IMR-90 (cell line): ENCODE data around the gene NEAT1. TPM values are rescaled to one million over a fixed set of nuclear protein-coding genes. Genes with fewer than 3 reads are reported as not detected.

Experiments used
- ATAC-seq: fragments of 200-7000 bp; cut with Tn5 transposase; 2 replicates; pipeline ENCODE4 v1.9.1; 2020; ENCODE audit warnings: low read depth, mild to moderate bottlenecking, moderate library complexity
- BruUV-seq: library from RNA; stranded (reverse); fragments of 400-500 nt; replicated peaks from 2 replicates; lab custom pipeline; 2021; lab: Mats Ljungman, UMichigan
- CTCF ChIA-PET: fragments of 300-600 bp; formaldehyde crosslinking; extraction: SDS; loops from one replicate; lab custom pipeline; 2021; ENCODE audit warnings: antibody characterized with exemption; lab: Yijun Ruan, JAX
- POLR2A ChIA-PET: fragments of 300-600 bp; sonication (Branson Sonifier 250); formaldehyde crosslinking; loops from one replicate; lab custom pipeline; 2022; ENCODE audit warnings: antibody characterized with exemption; ENCODE audit not compliant: unreplicated experiment; lab: Charles Lee
- DNase-seq: peaks from one replicate; pipeline ENCODE4 v3.0.0; 2013
- H2AFZ ChIP-seq: replicated peaks from 2 replicates; pipeline ENCODE3; 2013; ENCODE audit warnings: low read length, mild to moderate bottlenecking; ENCODE audit not compliant: poor library complexity
- H2AK5ac ChIP-seq: 2 replicates; pipeline ENCODE4 v1.6.1; 2013; ENCODE audit warnings: low read depth, low read length, inconsistent platforms
- H2AK9ac ChIP-seq: replicated peaks from 2 replicates; pipeline ENCODE3; 2013; ENCODE audit warnings: mild to moderate bottlenecking, low read depth, low read length, moderate library complexity; ENCODE audit not compliant: poor library complexity
- H2BK120ac ChIP-seq: 2 replicates; pipeline ENCODE4 v1.6.1; 2013; ENCODE audit warnings: low read depth, low read length, inconsistent platforms
- H2BK15ac ChIP-seq: 3 replicates; pipeline ENCODE4 v1.6.1; 2013; ENCODE audit warnings: low read depth, low read length, inconsistent platforms
- H2BK20ac ChIP-seq: 2 replicates; pipeline ENCODE4 v1.6.1; 2013; ENCODE audit warnings: low read depth, mild to moderate bottlenecking, inconsistent platforms, low read length, moderate library complexity
- H2BK5ac ChIP-seq: 2 replicates; pipeline ENCODE4 v1.6.1; 2013; ENCODE audit warnings: mild to moderate bottlenecking, low read depth, low read length, inconsistent platforms; ENCODE audit not compliant: poor library complexity, severe bottlenecking
- H3K14ac ChIP-seq: replicated peaks from 2 replicates; pipeline ENCODE4 v1.6.1; 2013; ENCODE audit warnings: low read depth, low read length, inconsistent platforms
- H3K18ac ChIP-seq: 2 replicates; pipeline ENCODE4 v1.6.1; 2013; ENCODE audit warnings: low read depth, low read length, control low read depth
- H3K23ac ChIP-seq: 2 replicates; pipeline ENCODE4 v1.6.1; 2013; ENCODE audit warnings: low read depth, low read length, inconsistent platforms
- H3K27ac ChIP-seq: 2 replicates; pipeline ENCODE4 v1.5.1; 2013; ENCODE audit warnings: mild to moderate bottlenecking, control low read depth, low read length; ENCODE audit not compliant: insufficient read depth
- H3K27me3 ChIP-seq: 2 replicates; pipeline ENCODE4 v1.6.1; 2013; ENCODE audit warnings: low read length; ENCODE audit not compliant: control insufficient read depth, insufficient read depth
- H3K36me3 ChIP-seq: 2 replicates; pipeline ENCODE4 v1.6.1; 2013; ENCODE audit warnings: low read length, mixed read lengths; ENCODE audit not compliant: control insufficient read depth, insufficient read depth
- H3K4ac ChIP-seq: 2 replicates; pipeline ENCODE4 v1.6.1; 2013; ENCODE audit warnings: low read depth, low read length, inconsistent platforms
- H3K4me1 ChIP-seq: 2 replicates; pipeline ENCODE4 v1.6.1; 2013; ENCODE audit warnings: low read length, mixed read lengths; ENCODE audit not compliant: control insufficient read depth, insufficient read depth
- H3K4me2 ChIP-seq: 2 replicates; pipeline ENCODE4 v1.6.1; 2013; ENCODE audit warnings: low read depth, mild to moderate bottlenecking, control low read depth, low read length, moderate library complexity
- H3K4me3 ChIP-seq: 2 replicates; pipeline ENCODE4 v1.5.1; 2013; ENCODE audit warnings: low read depth, mild to moderate bottlenecking, control low read depth, low read length, moderate library complexity; ENCODE audit not compliant: insufficient read depth
- H3K56ac ChIP-seq: 2 replicates; pipeline ENCODE4 v1.6.1; 2013; ENCODE audit warnings: low read length, inconsistent platforms; ENCODE audit not compliant: insufficient read depth; ENCODE audit errors: extremely low read depth
- H3K79me1 ChIP-seq, 2 experiments: 2 replicates each; pipeline ENCODE4 v1.6.1; 2013; ENCODE audit warnings: low read length in 2 of 2, inconsistent platforms in 1 of 2, low read depth in 1 of 2
- H3K9ac ChIP-seq: 2 replicates; pipeline ENCODE4 v1.6.1; 2013; ENCODE audit warnings: low read depth, low read length, control low read depth
- H3K9me1 ChIP-seq: 2 replicates; pipeline ENCODE4 v1.6.1; 2013; ENCODE audit warnings: low read length, inconsistent platforms; ENCODE audit not compliant: insufficient read depth
- H3K9me3 ChIP-seq: 2 replicates; pipeline ENCODE4 v1.6.1; 2013; ENCODE audit warnings: low read length; ENCODE audit not compliant: control insufficient read depth, insufficient read depth
- H4K20me1 ChIP-seq: 2 replicates; pipeline ENCODE4 v1.6.1; 2013; ENCODE audit warnings: low read length, inconsistent platforms; ENCODE audit not compliant: insufficient read depth
- H4K5ac ChIP-seq: 2 replicates; pipeline ENCODE4 v1.6.1; 2013; ENCODE audit warnings: mild to moderate bottlenecking, low read depth, low read length, control low read depth
- H4K8ac ChIP-seq, 2 experiments: 2 replicates each; pipeline ENCODE4 v1.6.1; 2013; ENCODE audit warnings: low read depth in 2 of 2, low read length in 2 of 2, control low read depth in 1 of 2, inconsistent platforms in 1 of 2
- H4K91ac ChIP-seq: 2 replicates; pipeline ENCODE4 v1.6.1; 2013; ENCODE audit warnings: low read depth, low read length, inconsistent platforms; ENCODE audit not compliant: insufficient read depth
- FOS ChIP-seq: fragments of 150-350 bp; IDR thresholded peaks from 2 replicates; pipeline ENCODE4 v1.6.1; 2016; ENCODE audit warnings: low read depth, low read length
- WGBS, 2 experiments: methylation state at CpG; one replicate each; pipeline versions ENCODE4 v1.1.5 to v1.1.7; 2013; ENCODE audit warnings: missing lambda C conversion rate in 2 of 2; ENCODE audit not compliant: insufficient read length in 1 of 2; ENCODE audit errors: extremely low coverage in 2 of 2; 5-methylcytosine and 5-hydroxymethylcytosine counted together
- dilution Hi-C: fragments of 300-500 bp; cut with HindIII; formaldehyde crosslinking; loops from one replicate; pipeline ENCODE4 v1.14.3; 2018; ENCODE audit warnings: low sequenced_read_pairs; ENCODE audit not compliant: unreplicated experiment
- in situ Hi-C: fragments of 300-500 bp; cut with MboI; formaldehyde crosslinking; loops from 3 replicates; pipeline ENCODE4 v1.14.3; 2019; ENCODE audit warnings: low sequenced_read_pairs, inconsistent platforms, mixed read lengths
- intact Hi-C: fragments of 100-400 bp; cut with micrococcal nuclease; formaldehyde crosslinking; loops from 2 replicates; pipeline ENCODE4 v1.10.0; 2022
- polyA plus RNA-seq, 3 experiments: library from polyadenylated mRNA; depleted of rRNA; stranded (reverse); fragments of >200 nt; gene quantifications; 2 replicates each; pipeline ENCODE4 v1.2.3, GENCODE V29; 2012; ENCODE audit warnings: low replicate concordance in 1 of 3
- total RNA-seq: library from RNA; depleted of rRNA; stranded (reverse); fragments of >200 nt; gene quantifications from 2 replicates; pipeline ENCODE4 v1.2.3, GENCODE V29; 2012

NEAT1 gene
- total and polyA plus RNA-seq, 2 of the 4 experiments (the other 2 are of a cell fraction), result 30.1 to 114 TPM

DNA sequence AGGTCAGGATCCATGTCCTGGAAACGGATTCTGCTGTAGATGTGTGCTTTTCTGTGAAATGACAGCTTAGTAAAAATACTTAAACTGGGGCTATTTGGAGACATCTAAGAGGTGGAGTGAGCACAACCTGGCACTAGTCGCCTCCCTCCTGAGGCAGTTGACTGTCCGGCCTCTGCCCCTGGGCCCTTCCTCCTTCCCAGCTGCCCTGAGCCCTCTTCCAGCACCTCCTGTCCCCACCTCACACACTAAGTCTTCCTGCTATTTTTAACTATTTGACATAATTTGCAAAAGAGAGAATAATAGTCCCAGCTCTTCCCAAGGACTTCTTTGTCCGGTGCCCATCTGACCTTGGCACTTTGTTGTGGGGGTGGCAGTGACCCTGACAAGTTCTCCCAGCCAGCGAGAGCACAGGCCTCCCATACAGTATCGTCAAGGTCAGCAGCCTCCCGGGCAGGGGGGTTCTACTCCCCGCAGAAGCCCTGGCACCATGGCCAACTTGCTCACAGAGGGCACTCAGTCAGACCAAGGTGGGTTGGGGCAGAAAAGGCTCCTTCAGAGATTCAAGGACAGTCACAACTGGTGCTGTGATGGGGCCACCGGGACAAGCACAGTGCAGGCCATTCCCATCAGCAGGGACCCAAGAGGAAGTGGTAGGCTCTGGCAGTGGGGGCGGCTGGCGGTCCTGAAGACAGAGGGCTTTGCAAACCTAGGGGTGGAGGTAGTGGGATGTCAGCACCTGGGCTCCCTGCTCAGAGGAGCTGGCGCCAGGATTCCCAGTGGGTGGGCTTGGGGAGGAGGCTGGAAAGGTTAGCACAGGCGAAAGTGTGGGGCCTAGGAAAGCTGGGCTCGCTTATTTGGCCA lies 5.5 kb upstream of the NEAT1 start:
- Histone ChIP-seq H3K18ac (no peak overlapping the region), H3K4me3 (no peak overlapping the region), H4K91ac (peak overlapping the region; percentile 54; the same call in 1 of the 2 replicates), H4K20me1 (peaks cover 9% of the 10 kb centered on the region), H3K9ac (peak overlapping the region; percentile 31), H2AK5ac (peak overlapping the region; percentile 95), H3K27me3 (no peaks in the 10 kb centered on the region), H3K36me3 (peaks cover 6% of the 10 kb centered on the region), H3K4ac (peak overlapping the region; percentile 91), H3K23ac (peak overlapping the region; percentile 52), H3K14ac (peak overlapping the region; percentile 86), H4K5ac (no peak overlapping the region), H2BK5ac (peak overlapping the region; percentile 82), H2BK120ac (peak overlapping the region; percentile 71), H2AK9ac (peak overlapping the region; percentile 94), H3K4me1 (peaks cover 38% of the 10 kb centered on the region), H2BK20ac (0 out of 2 replicates have a peak overlapping the region, but pooled peaks have one; percentile 30), H3K4me2 (peak overlapping the region; percentile 40), H3K9me1 (no peaks in the 10 kb centered on the region), H3K79me1 (peaks cover 10 to 69% of the 10 kb centered on the region in 2 experiments; a peak in 2 of 4 replicates), H3K9me3 (no peaks in the 10 kb centered on the region), H3K56ac (no peak overlapping the region), H3K27ac (peak overlapping the region; percentile 72), H2AFZ (peak overlapping the region; percentile 94), H2BK15ac (peak overlapping the region; percentile 91; the same call in 2 of the 3 replicates), H4K8ac (peak overlapping the region in 1 of 2 experiments; percentile 25; a peak in 1 of 4 replicates)
- ATAC-seq, result no peak
- dilution Hi-C loops, result no loop called here
- in situ Hi-C loops, result no loop called here
- DNase-seq, result no peak
- intact Hi-C loops, result loop anchor here (1.0 kb wide), 1 partner anchor 93 kb away; no protein-coding TSS in a partner anchor
- ChIA-PET CTCF (interaction anchor here (0.9 to 1.9 kb wide), 8 partner anchors 12 to 93 kb away, joined by 3 to 8 read pairs (median 6); partner anchors contain the start of gene FRMD8), POLR2A (interaction anchor here (0.6 to 6.8 kb wide), 2 partner anchors 30 to 83 kb away, joined by 4 to 142 read pairs; partner anchors contain the start of gene MALAT1)
- BruUV-seq, result no TSS peak
- no peak for TF ChIP-seq FOS
- 69% methylated on average over 7 of the region's 14 CpGs; no CpG with 5 or more reads in 1 of the 2 experiments for WGBS, 2 experiments
